HG02798 (cell line): ENCODE measurements around the gene KIAA0825.
"Not testable (repeated sequence)": the region's sequence is repeated elsewhere in the genome, so short reads cannot be mapped to it uniquely, and the experiment has no call there.

ENCODE experiments used
- ATAC-seq: cut with Tn5 transposase; IDR thresholded peaks from one replicate; pipeline ENCODE4 v1.9.1; 2021; ENCODE audit warnings: mild to moderate bottlenecking; ENCODE audit not compliant: unreplicated experiment, poor library complexity

The KIAA0825 gene

DNA sequence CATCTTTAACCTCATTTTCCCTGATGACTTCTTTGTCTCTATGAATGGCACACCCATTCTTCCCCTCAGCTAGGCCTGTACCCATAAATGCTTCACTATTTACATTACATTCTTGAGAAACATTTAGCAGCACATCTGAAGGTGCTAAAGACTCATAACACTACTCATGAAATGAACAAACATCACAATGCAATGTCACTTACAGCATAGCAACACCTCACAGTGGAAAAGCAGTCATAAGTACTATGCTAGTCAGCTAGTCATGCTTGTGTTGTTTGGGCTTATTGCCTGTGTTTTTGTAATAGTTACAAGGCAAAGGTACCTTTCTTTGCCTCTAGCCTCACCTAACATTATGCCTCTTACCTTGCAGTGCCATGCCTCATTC, 228.9 kb downstream of the KIAA0825 start:
- no peak for ATAC-seq

DNA sequence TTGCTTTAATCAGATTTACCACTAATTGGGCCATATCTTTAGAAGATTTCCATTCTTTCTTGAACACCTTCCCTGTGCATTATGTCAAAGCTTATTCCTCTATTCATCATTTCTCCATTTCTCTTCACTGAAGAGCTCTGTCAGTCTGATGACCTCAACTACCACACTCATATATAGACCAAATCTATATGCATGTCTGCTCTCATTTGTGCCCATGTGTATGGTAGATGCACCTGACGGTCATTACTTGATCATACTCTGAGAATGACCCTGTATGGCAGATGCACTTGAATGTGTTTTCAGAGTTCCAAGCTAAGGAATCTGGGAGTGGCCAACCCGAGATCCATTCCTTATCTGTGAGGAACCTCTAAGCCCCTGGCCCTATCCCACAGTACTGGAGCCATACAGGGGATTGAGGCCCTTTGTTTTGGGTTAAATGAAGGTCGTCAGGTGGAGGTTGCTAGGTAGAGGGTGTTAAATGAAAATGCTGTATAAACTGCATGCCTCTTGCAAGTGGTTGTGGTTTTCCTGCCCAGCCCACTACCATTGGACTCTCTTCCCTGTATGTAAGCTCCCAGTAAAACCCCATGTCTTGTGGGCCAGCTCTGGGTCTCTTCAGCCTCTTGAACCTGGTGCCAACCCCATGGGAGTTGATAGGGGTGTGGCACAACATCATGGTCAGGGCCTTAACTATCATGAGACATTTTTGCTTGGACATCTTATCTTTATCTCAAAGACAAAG, 229.5 kb downstream of the KIAA0825 start:
- no peak for ATAC-seq

DNA sequence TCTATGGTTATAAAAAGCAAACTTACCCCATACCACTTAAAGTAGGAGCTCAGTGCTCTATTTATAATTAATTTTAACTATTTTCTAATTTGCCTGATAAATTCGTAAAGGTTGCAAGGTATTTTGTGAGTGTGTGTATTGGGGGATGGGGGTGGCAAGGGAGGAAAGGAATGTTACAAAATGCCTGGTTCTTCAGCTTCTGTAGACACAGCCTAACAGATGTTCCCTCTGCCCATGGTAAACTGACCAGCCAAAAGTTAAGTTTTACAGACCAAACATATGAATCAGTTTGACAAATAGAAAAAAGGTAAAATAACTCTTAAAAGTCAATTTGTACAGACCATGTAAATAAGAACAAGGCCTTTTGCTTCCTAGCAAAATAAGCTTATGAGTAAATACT, 232.6 kb downstream of the KIAA0825 start:
- no peak for ATAC-seq

DNA sequence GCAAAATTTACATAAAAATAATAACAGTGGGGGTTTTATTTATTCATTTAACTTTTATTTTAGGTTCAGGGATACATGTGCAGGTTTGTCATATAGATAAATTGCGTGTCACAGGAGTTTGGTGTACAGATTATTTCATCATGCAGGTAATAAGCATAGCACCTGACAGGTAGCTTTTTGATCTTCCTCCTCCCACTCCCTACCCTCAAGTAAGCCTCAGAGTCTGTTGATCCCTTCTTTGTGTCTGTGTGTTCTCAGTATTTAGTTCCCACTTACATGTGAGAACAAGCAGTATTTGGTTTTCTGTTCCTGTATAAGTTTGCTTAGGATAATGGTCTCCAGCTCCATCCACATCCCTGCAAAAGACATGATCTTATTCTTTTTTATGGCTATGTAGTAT, 240.3 kb downstream of the KIAA0825 start:
- no peak for ATAC-seq

DNA sequence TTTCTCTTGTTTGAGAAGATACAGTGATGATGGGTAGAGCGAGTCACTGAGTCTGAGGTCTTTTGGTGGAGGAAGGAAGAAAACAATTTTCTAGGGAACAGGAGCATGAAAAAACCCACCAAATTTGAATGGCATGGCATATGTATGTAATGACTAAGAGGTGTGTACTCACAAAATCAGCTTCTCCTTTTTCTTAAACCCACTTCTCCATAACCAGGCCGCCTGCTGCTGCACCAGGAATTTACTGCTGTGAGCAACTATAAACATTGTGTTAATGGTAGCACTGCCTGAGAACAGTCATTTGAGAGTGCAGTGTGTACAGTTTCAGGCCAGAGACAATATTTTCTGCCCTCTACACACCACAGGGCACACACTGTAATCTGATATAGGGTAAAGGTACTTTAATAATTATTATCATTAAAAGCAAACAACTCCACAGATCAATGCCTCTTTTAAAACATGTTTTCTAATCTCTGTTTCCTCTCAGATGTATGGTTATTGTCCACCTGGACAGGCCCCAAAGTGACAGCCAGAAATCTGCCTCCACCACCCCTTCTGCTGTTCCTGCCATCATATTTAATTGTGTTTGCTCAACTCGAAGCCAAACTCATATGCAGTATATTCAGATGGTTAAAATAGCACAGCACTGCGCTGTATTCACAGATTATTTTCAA, 241.6 kb downstream of the KIAA0825 start:
- ATAC-seq, result no peak

DNA sequence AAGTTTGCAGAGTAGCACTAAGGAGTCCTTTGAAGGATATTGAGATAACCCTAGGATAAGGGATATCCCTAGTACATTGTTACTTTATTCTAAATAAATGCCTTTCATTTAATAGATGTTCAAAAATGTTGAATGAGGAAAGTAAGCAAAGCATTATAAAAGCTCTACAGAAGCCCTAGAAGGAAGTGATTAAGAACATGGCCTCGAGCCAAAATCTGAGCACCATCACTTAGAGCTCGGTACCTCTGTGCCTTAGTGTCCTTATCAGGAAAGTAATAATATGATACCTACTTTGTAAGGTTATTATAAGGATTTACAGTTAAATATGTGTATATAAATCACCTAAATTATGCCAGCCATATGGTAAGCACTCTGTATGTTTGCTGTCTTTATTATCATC, 242.6 kb downstream of the KIAA0825 start:
- ATAC-seq, result no peak

DNA sequence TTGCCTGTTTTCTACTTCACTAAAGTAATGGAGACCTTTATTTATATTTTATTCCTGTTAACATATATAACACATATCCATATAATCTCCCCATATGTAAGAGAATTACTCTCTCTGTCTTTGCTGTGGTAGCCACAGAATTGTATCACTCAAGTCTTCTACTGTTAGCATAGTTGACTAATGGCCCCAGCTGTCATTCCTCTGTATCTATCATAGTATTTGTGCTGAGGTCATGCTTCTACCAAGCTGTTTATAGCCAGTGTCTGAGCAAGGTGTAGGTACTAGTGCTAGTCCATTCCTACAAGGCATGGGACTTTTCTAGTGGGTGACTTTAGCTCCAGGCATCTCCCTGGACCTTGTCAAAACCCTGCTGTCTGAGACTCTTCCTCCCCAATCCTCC, 244.1 kb downstream of the KIAA0825 start:
- no peak for ATAC-seq

DNA sequence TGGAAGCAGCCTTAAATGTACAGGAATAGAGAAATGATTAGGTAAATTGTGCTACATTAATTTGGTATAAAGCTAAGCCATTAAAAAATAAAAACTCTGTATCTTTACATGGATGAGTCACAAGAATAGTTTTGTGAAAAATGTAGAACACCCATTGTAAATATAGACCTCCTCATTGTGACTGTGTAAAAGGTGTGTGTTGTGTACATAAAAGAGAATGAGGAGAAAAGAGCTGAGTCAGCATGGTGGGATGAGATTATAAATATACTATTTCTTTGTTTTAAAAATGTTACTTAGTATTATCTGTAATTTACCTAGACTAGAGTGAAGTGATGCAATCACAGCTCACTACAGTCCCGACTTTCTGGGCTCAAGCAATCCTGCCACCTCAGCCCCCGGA, 250.5 kb downstream of the KIAA0825 start:
- no peak for ATAC-seq

DNA sequence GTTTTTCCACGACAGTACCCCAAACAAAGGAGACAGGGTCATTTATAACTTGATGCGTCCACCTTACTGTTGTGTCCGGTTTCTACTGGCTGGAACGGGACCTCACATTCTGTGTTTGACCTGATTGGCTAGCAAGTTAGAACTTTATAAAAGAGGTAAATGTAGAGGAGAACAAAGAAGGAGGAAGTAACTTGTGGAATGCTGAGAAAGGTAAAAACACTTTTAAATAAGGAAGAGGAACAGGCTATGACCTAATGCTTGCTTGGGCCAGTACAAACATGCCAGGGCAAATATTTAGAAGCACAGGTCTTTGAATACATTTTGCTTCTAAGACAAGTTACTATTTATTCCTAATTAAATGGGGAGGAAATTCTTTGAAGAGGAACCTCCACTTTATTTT, 251.6 kb downstream of the KIAA0825 start:
- no peak for ATAC-seq

DNA sequence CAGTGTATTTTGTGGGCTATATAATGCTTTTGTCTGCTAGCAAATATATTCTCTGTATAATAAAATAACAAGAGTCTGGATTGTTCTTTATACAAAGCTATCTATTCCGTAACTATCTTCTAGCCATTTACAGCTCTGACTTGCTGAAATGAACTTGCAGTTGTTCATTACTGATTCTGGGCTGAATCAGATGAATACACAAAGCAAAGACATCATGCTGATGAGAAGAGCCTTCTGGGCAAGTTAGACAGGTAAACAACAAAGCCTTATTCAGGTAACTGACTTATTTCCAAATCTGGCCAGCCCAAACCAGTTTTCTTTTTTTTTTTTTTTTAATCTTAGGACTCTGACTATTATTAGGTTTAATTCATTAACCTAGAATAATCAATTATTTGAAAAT, 255.5 kb downstream of the KIAA0825 start:
- ATAC-seq, result no peak

DNA sequence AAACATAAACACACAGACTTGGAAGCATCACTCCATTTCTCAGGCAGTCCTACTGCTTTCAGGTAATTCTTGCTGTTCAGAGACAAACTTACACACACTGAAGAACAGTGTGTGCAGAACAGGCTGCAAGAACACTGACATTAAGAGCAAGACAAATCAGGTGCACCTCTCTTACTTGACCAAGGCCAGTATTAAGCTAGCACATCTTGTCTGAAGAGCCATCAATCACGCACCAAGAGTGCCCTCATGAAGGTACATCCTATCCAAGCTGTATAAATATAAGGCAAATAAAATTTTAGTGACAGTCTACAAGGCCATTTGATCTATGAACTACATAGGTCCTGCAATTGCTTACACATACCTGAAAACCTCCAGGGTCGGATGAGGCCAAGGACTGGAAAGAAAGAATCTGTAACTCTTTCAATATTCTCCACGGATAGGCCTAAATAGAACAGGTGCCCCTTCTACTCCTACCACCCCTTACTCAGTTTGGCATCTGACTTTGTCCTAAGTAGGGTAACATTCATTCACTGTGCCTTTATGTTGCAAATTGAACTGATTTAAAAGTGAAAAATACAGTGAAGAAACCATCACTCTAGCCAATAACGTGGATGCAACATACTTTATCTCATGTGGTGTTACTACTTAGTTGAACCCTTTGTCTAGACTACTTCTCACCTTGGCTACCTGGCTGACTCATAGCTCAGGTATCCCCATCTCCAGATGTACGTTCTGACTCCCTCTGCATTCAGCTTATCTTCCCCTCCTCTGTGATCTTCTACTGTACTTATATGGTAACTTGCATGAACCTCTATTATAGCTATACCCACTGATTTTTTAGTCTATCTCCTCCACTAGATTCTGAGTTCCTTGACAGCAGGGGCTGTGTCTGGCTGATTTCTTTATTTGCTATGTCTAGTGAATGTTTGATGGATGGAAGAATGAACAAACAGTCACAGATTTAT, 256.3 kb downstream of the KIAA0825 start:
- no peak for ATAC-seq

DNA sequence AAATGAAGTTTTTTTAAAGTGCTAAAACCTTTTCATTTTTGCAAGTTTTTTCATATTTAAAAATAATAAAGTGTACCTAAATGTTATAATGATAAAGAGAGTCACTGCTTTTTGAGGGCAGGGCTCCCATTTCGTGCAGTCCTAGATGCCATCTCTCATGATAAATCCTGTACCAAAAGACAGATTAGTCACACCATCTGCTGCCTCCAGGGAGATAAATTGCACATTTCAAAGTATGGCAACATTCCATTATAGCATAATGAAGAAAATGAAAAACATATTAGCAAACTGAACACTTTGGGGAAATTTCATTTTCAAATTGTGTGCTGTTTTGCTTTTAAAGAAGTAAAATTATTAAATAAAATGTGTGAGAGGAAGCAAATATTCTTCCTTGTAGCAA, 257.2 kb downstream of the KIAA0825 start:
- no peak for ATAC-seq

DNA sequence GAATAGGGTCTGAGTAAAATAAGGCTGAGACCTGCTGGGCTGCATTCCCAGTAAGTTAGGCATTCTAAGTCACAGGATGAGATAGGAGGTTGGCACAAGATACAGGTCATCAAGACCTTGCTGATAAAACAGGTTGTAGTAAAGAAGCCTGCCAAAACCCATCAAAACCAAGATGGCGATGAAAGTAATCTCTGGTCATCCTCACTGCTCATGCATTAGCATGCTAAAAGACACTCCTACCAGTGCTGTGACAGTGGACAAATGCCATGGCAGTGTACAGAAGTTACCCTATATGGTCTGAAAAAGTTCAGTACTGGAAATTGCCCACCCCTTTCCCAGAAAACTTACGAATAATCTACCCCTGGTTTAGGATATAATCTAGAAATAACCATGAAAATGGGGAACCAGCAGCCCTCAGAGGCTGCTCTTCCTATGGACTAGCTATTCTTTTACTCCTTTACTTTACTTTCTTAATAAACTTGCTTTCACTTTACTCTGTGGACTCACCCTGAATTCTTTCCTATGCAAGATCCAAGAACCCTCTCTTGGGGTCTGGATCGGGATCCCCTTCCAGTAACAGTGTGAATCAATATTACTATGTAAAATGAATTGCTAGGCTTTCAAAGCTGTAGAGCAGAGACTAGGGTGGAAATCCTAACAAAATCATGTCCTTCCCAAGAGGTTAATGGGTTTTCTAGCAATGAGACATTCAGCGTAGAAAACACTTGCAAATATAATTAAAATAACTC, 257.8 kb downstream of the KIAA0825 start:
- ATAC-seq, result no peak

DNA sequence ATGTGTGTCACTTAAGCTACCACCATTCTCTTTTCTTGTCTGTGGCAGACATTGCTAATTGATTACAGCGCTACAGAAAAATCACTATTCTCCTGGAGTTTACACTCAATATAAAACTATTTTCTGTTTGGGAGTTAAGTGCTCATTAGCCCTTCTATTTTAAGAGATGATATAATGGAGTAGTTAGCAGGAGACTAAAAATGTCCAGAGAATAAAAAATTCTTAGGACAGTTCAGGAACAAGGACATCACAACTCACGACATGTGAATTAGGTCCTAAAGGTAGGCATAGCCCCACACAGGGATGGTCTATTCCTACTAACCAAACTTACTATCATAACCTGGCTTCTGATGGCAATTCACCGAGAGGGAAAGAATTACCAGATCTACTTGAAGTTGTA, 258.5 kb downstream of the KIAA0825 start:
- ATAC-seq, result no peak

DNA sequence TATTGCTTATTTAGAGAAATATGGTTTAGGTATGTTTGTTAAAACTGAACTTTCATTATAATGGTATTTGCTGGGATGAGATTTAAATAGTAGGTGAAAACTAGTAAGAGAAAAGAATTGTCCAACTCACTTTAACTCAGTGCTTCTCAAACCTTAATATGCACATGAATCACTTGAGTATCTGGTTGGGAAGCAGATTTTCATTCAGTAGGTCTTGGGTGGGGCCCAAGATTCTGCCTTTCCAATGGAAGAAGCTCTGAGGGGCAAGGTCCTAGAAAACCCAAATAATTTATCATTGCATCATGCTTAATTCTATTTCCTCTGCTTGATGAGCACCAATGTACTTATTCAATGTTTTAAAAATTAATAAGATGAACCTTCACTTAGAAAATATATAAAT, 262.6 kb downstream of the KIAA0825 start:
- ATAC-seq, result no peak

DNA sequence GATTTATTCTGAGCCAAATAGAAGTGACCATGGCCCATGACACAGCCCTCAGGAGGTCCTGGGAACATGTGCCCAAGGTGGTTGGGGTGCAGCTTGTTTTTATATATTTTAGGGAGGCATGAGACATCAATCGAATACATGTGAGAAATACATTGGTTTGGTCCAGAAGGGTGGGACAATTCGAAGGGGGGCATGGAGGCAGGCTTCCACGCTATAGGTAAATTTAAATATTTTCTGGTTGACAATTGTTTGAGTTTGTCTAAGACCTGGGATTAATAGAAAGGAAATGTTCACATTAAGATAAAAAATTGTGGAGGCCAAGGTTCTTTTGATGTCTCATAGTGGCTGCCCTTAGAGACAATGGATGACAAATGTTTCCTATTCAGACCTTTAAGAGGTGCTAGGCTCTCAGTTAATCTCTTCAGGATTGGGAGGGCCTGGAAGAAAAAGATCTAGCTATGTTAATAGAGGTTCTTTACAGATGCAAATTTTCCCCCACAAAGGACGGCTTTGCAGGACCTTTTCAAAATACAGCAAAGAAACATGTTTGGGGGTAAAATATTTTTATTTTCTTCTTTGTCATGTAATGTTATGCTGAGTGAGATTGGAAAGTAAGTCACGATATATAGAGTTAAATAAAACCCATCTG, 263.4 kb downstream of the KIAA0825 start:
- not testable (repeated sequence) for ATAC-seq

DNA sequence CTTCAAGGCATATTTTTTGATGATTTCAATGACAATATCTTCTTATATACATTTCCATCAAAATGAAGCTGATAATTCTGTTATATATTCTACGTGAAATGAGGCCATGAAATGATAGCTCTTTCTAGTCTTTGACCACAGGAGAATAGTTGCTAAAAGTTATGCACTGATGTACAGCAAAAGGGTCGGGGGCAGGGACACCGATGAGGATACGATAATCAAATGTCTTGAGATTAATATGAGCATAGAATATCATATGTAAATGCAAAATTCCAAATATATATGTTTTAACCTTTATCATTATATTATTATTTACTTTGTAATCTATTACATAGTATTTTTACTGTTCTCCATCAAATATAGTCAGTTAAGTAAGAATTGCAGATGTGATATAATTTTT, 264.8 kb downstream of the KIAA0825 start:
- ATAC-seq, result no peak

DNA sequence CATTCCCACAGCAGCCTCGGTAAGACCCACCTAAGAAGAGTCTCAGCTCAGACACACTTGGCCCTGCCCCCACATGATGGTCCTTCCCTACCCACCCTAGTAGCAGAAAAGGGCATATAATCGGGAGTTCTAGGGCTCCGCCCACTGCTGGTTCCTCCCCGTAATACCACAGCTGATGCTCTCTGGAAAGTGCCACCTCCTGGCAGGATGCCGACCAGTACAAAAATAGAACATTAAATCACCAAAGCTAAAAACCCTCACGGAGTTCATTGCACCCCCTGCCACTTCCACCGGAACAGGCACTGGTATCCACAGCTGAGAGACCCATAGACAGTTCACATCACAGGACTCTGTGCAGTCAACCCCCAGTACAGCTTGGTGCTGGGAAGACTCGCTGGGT, 271.3 kb downstream of the KIAA0825 start:
- ATAC-seq, result no peak

DNA sequence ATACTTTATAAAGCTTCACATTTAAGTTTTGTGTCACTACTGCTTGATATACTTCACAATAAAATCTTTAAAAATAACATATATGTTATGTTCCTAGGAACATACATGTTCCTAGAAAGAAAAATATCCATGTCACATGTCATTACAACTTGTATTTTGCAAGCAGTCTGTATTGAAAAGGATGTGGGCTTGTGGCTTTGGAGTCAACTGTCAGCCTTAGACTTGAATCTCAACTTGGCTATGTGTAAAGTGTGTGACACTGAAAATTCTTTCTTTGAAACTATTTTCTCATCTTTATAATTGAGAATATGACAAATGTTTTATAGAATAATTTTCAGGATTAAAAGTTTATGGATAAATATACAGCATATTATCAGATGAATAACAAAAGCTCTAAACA, 273.1 kb downstream of the KIAA0825 start:
- ATAC-seq, result no peak

DNA sequence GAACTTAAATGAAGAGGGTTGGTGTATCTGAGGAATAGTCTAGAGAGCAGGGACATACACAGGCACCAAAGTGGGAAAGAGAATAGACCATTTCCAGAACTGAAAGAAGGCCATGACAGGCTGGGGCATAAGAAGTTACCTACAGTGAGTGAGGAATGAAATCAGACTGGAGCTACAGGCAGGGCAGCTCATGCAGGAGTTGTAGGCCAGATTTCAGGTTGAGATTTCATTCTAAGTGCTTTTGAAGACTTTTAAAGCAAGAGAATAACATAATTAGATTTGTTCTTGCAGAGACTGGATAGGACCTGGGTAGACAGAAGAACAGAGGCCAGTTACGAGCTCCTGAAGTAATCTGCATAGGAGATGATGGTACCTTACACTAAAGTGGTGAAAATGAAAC, 280.8 kb downstream of the KIAA0825 start:
- ATAC-seq, result no peak
